Measurements from ENCODE around the gene MAVS. TPM values are rescaled to one million over a fixed set of nuclear protein-coding genes. Genes with fewer than 3 reads are reported as not detected.

The MAVS gene
- total RNA-seq, result 26.7 and 32.4 TPM in 2 replicates

- peak within 1 kb of the TSS; percentile 91 for H3K4me3 ChIP-seq (ENCODE audit: low read depth, low read length)
- DNase-seq (ENCODE audit: low read depth), result peak; percentile 83
- no peak for TF ChIP-seq CTCF (IDR thresholded peaks at IDR 0.05; ENCODE audit: insufficient read depth, low read depth, low read length)
Observed at GRCh38 chr20:3846740-3847428, at the start of gene MAVS. MAVS (plus strand) TSS chr20:3846834; CDS start chr20:3854625, 7,791 bp downstream.

DNA sequence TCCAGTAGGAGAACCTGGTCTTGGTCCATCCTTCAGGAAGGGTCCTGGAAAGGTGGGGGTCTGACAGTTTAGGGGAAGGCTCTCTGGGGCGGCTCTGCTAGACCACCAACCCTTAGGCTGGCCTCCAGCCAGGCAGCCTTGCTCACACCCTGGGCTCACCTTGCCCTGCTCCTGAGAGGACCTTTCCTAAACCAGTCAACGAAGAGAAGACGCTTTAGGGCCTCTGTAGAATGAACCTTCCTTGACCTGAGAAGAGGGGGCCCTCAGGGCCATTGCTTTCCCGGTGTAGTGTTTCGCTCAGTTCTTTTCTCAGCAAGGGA is 49.4 kb upstream of the MAVS start:
- no peak for DNase-seq (ENCODE audit: low read depth)
- no peak for TF ChIP-seq CTCF (IDR thresholded peaks at IDR 0.05; ENCODE audit: insufficient read depth, low read depth, low read length)
- H3K4me3 ChIP-seq (ENCODE audit: low read depth, low read length), result peak overlapping the region; percentile 77

GRCh38 chr20:3797592-3798372 is 48.9 kb upstream of the MAVS start:
- H3K4me3 ChIP-seq (ENCODE audit: low read depth, low read length), result peak overlapping the region; percentile 77
- no peak for TF ChIP-seq CTCF (IDR thresholded peaks at IDR 0.05; ENCODE audit: insufficient read depth, low read depth, low read length)
- peak; percentile 69 for DNase-seq (ENCODE audit: low read depth)

DNA sequence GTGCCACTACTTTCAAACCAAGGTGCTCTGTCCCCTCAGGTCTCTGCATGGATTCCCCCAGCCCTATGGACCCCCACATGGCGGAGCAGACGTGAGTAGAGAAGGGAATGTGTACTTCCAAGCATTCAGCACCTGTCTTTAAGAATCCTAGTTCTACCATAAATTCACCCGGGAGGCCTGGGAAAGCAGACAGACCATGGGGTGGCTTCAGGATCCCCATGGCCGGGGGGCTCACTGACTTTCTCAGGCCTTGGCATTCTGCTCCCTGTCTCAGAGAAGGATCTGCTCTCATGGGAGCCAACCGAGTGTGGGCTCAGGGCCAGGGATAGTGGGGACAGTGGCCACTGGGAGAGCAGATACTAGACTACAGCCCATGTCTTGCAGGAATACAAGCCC is 48.3 kb upstream of the MAVS start:
- DNase-seq (ENCODE audit: low read depth), result no peak
- no peak for TF ChIP-seq CTCF (IDR thresholded peaks at IDR 0.05; ENCODE audit: insufficient read depth, low read depth, low read length)
- H3K4me3 ChIP-seq (ENCODE audit: low read depth, low read length), result peak overlapping the region; percentile 77

DNA sequence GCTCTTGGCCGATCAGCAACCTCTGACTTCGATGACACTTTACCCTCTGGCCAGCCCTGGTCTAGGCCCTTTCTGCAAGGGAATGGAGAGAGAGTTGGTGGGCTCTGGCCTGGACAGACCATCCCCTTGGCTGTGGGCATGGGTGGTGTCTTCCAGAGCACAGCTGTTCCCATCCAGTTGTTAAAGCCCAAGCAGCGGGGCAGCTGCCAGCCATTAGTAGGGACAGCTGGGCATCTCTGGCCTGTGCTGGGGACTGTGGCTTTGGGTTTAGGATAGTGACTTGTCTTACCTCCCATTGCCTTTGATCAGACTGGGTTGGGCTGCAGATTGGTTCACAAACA is 47.8 kb upstream of the MAVS start:
- no peak for TF ChIP-seq CTCF (IDR thresholded peaks at IDR 0.05; ENCODE audit: insufficient read depth, low read depth, low read length)
- no peak overlapping the region for H3K4me3 ChIP-seq (ENCODE audit: low read depth, low read length)
- DNase-seq (ENCODE audit: low read depth), result no peak

DNA sequence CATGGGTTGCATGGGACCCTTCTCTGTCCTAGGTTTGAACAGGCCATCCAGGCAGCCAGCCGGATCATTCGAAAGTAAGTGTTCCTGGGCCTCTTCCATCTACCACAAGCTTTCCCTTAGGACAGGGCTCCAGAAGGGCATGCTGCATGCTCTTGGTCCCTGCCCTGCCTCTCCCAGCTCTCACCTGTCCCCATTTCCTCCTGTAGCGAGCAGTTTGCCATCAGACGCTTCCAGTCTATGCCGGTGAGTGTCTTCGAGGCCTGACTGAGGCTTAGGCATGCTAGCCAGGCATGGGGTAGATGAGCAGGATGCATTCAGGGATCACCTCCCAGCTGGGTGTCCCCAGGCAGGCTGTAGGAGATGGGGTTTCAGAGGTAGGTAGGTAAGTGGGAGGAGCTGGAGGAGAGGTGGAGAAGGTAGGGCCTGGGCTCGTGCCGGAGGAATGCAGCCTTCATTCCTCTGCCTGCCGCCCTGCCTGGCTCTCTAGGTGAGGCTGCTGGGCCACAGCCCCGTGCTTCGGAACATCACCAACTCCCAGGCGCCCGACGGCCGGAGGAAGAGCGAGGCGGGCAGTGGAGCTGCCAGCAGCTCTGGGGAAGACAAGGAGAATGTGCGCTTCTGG is 46.3 kb upstream of the MAVS start:
- H3K4me3 ChIP-seq (ENCODE audit: low read depth, low read length), result no peak overlapping the region
- DNase-seq (ENCODE audit: low read depth), result no peak
- no peak for TF ChIP-seq CTCF (IDR thresholded peaks at IDR 0.05; ENCODE audit: insufficient read depth, low read depth, low read length)
